Fibroblast of mammary gland (primary cell): ENCODE data around the gene GUCY2F.

Source experiments
- DNase-seq: peaks from one replicate; pipeline ENCODE4 v3.0.0-alpha.2; 2010; ENCODE audit warnings: low read depth
- H3K4me3 ChIP-seq: 2 replicates; pipeline ENCODE4 v1.5.1; 2011; ENCODE audit warnings: low read depth, mild to moderate bottlenecking, low read length, moderate library complexity; ENCODE audit not compliant: control insufficient read depth
- TF ChIP-seq, protein P1 (sequence below): conservative IDR thresholded peaks from 2 replicates; pipeline ENCODE4 v1.5.1; 2011; ENCODE audit warnings: low read depth, low read length, inconsistent platforms; ENCODE audit not compliant: control insufficient read depth, insufficient read depth

The GUCY2F gene

DNA sequence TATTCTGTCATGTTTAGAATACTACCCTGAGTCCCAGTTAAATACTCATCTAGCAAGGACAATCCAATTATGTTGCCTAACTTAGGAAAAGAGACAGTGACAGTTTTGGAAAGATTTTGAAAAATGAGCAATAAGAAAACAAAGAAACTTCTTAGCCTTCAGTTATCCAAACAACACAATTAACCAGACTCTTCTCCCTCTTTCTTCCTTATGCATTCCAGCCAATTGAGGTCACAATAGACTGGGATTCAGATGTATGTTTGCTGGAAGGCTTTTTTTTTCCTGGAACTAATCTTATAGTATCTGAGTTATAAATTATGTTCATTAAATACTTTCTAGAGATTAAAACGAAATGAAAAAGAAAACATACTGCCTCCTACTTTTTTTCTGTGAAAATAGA lies 109.6 kb downstream of the GUCY2F start:
- TF ChIP-seq, protein P1, sequence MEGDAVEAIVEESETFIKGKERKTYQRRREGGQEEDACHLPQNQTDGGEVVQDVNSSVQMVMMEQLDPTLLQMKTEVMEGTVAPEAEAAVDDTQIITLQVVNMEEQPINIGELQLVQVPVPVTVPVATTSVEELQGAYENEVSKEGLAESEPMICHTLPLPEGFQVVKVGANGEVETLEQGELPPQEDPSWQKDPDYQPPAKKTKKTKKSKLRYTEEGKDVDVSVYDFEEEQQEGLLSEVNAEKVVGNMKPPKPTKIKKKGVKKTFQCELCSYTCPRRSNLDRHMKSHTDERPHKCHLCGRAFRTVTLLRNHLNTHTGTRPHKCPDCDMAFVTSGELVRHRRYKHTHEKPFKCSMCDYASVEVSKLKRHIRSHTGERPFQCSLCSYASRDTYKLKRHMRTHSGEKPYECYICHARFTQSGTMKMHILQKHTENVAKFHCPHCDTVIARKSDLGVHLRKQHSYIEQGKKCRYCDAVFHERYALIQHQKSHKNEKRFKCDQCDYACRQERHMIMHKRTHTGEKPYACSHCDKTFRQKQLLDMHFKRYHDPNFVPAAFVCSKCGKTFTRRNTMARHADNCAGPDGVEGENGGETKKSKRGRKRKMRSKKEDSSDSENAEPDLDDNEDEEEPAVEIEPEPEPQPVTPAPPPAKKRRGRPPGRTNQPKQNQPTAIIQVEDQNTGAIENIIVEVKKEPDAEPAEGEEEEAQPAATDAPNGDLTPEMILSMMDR, result no peak
- DNase-seq, result no peak
- no peak overlapping the region for H3K4me3 ChIP-seq

DNA sequence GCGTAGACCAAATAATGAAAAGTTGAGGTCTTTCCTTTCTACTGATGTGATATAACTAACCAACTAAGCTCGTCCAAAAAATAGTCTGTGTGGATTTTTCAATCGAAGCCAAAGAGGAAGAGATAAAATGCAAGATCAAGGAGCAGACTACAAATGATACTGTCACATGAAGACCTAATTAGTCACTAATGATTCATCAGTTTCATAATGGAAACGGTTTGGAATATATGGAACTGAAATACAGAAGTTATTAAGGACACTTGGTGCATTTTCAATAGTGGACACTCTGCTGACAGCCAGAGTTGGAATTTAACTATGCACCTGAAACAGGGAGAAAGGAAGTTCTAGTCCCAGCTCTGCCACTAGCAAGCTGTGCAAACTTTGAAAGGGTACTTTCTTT lies 119.8 kb downstream of the GUCY2F start:
- TF ChIP-seq, protein P1, result no peak
- DNase-seq, result no peak
- no peak overlapping the region for H3K4me3 ChIP-seq

DNA sequence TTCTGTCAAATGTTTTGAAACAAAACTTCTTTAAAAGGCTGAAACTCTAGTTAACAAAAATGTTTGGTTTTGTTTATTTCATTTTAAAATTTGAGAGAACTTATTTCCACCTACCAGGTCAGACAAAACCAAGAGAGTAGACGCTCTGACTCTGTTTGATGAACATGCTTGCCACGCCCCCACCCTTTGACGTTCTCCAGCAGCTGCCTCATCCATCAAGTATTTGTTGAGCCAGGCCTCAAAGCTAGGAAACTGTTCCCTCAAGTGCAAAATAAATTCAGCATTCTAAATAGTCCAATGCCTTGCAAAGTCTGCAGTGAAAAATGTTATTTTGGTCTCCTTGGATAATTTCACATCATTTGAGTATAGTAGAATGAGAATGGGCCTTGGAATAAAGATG lies 121.6 kb downstream of the GUCY2F start:
- TF ChIP-seq, protein P1, result no peak
- no peak for DNase-seq
- H3K4me3 ChIP-seq, result no peak overlapping the region

DNA sequence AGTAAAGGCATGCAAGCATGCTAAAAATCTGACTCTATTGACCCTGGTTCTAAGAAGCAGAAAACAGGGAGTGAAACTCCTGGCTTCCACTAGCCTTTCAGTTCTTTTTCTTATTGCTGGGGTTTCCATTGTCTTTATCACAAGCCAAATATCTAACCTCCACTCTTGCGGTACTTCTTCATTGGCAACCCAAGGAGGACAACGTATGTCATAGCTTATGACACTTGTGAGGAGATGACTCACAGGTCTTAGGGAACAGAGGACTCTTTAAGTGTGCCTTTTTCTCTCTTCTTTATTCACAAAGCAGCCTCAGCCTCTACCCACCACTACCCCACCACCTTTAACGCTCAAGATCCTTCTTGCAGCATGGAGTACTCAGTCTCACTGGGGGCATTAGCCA lies 124.2 kb downstream of the GUCY2F start:
- TF ChIP-seq, protein P1, result no peak
- no peak for DNase-seq
- H3K4me3 ChIP-seq, result no peak overlapping the region

DNA sequence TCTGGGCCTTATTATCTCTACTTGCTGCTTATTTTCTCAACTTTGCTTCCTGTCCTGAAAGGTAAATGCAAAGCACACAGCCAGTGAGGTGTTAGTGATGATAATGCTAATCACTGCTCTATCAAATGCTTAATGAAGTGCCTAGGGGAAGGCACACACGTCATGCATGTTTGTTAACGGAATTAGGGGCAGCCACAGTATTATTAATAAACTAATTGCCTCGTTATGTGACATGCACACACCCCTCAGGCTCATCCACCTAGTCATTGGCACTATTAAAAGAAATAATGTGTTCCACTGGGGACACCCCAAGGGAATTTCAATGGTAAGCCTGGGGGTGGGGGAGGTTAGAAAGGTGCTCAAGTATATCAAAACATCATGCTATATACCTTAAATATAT lies 125.2 kb downstream of the GUCY2F start:
- TF ChIP-seq, protein P1, result no peak
- no peak overlapping the region for H3K4me3 ChIP-seq
- no peak for DNase-seq

DNA sequence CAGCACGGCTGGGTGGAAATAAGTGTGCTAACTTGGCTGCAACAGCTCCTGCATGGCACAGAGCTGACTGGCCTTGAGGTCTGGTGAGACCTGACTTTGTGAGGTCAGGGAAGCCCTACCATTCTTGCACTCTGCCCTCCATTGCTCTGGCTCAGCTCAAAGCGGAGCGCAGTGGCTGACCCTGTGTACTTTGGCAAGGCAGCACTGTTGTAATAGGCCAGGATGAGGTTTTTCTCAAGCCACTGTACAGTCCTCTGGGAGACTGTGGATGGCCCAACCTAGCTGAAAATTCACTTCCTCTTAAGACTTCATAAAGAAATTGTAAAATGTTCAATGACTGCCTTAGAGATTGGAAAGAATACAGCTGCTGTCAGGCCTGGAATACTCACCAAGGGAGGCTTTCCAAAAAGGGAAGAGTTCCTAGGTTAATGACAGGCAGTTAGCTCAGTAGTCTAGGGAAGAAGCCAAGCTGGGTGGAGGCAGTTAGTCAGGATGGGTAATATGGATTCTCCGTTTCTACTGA lies 129.8 kb downstream of the GUCY2F start:
- peak; percentile 71 for DNase-seq
- no peak overlapping the region for H3K4me3 ChIP-seq
- TF ChIP-seq, protein P1, result no peak

DNA sequence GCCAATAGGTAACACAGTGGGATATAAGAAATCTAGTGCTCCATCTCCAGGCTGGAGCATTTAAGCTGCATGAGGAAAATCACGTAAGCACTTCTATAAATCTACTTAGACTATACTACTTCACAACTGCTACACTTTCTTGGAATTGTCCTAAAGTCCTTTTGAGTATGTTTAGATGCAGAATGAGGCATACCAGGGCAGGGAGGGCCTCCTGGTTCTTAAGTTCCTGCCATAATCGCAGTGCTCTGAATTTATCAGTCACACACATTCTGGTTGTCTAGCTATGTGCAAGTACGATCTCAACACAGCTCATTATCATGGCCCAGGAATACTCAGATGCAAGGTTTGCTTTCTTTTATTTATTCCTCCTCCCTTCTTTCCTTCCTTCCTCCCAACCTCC lies 130.3 kb downstream of the GUCY2F start:
- TF ChIP-seq, protein P1, result no peak

More for the DNA sequence above, 130.3 kb downstream of the GUCY2F start:
- no peak for DNase-seq
- H3K4me3 ChIP-seq, result no peak overlapping the region
